HG03354 (cell line): ENCODE measurements around the gene FOXN1.
"Not testable (repeated sequence)": the region's sequence is repeated elsewhere in the genome, so short reads cannot be mapped to it uniquely, and the experiment has no call there.

Source experiments
- ATAC-seq: cut with Tn5 transposase; IDR thresholded peaks from one replicate; pipeline ENCODE4 v1.9.1; 2021; ENCODE audit warnings: mild to moderate bottlenecking; ENCODE audit not compliant: unreplicated experiment, poor library complexity, severe bottlenecking

The FOXN1 gene, protein sequence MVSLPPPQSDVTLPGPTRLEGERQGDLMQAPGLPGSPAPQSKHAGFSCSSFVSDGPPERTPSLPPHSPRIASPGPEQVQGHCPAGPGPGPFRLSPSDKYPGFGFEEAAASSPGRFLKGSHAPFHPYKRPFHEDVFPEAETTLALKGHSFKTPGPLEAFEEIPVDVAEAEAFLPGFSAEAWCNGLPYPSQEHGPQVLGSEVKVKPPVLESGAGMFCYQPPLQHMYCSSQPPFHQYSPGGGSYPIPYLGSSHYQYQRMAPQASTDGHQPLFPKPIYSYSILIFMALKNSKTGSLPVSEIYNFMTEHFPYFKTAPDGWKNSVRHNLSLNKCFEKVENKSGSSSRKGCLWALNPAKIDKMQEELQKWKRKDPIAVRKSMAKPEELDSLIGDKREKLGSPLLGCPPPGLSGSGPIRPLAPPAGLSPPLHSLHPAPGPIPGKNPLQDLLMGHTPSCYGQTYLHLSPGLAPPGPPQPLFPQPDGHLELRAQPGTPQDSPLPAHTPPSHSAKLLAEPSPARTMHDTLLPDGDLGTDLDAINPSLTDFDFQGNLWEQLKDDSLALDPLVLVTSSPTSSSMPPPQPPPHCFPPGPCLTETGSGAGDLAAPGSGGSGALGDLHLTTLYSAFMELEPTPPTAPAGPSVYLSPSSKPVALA

GRCh38 chr17:28505986-28506665 is at the start of gene FOXN1:
FOXN1 (plus strand) TSS chr17:28506348; CDS start chr17:28523970, 17,622 bp downstream.
- no peak for ATAC-seq

DNA sequence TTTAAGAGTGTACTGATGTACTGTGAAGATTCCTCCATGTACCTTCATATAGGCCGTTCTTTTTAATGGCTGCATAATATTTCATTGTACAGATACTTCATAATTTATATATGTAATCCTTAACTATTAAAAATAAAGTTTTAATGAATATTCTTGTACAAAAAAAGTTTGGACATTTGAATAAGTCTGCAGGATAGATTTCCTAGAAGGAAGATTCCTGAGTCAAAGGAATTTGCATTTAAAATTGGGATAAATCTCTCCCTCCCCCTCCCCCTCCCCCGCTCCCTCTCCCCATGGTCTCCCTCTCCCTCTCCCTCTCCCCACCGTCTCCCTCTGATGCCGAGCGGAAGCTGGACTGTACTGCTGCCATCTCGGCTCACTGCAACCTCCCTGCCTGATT is 48.3 kb upstream of the FOXN1 start:
- no peak for ATAC-seq

DNA sequence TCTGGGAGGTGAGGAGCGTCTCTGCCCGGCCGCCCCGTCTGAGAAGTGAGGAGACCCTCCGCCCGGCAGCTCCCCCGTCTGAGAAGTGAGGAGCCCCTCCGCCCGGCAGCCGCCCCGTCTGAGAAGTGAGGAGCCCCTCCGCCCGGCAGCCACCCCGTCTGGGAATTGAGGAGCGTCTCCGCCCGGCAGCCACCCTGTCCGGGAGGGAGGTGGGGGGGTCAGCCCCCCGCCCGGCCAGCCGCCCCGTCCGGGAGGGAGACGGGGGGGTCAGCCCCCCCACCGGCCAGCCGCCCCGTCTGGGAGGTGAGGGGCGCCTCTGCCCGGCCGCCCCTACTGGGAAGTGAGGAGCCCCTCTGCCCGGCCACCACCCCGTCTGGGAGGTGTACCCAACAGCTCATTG is 47.3 kb upstream of the FOXN1 start:
- ATAC-seq = not testable (repeated sequence)

- no peak for ATAC-seq
Observed at GRCh38 chr17:28460901-28461300, 45.2 kb upstream of the FOXN1 start.

GRCh38 chr17:28466001-28466400 is 40.1 kb upstream of the FOXN1 start:
- no peak for ATAC-seq

- ATAC-seq = no peak
Observed at GRCh38 chr17:28466521-28467048, 39.6 kb upstream of the FOXN1 start.

- ATAC-seq = no peak
Observed at GRCh38 chr17:28467456-28468025, 38.6 kb upstream of the FOXN1 start.

DNA sequence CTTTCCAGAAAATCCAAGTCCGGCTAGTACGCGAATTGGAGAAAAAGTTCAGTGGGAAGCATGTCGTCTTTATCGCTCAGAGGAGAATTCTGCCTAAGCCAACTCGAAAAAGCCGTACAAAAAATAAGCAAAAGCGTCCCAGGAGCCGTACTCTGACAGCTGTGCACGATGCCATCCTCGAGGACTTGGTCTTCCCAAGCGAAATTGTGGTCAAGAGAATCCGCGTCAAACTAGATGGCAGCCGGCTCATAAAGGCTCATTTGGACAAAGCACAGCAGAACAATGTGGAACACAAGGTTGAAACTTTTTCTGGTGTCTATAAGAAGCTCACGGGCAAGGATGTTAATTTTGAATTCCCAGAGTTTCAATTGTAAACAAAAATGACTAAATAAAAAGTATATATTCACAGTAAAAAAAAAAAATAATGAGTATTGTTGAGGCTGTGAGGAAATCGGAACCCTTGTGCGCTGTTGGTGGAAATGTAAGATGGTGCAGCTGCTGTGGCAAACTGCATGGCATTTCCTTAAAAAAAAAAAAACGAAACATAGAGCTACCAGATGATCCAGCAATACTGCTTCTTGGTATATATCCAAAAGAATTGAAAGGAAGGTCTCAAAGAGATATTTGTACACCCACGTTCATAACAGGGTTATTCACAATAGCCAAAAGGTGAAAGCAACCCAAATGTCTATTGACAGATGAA is 38.0 kb upstream of the FOXN1 start:
- ATAC-seq = not testable (repeated sequence)

DNA sequence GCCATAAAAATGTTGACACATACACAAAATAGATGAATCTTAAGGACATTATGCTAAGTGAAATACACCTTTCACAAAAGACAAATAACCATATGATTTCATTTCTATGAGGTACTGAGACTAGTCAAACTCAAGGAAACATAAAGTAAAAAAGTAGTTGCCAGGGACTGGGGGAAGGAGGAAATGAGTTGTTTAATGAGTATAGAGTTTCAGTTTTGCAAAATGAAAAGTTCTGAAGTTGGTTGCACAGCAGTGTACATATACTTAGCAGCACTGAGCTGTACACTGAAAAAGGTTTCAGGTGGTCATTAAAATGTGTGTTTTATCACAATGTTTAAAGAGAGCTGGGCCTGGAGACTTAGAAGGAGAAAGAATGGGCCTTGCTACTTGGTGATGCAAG is 37.4 kb upstream of the FOXN1 start:
- ATAC-seq = peak; percentile 51

DNA sequence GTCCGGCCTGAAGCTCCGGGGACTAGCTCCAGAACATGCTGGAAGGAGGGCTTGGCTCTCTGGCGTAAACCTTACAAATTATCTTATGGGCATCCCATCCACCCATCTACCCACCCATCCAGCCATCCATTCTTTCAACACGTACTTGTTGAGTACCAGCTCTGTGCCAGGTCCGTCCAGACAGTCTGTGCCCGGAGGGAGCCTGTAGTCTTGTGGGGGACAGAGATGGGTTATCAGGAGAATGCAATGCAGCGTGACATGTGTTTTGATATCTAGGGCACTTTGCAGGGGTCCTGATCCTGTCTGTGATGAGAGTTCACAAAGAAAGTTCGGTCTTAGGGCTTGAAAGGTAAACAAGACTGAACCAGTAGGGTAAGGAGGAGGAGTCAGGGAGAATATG is 36.8 kb upstream of the FOXN1 start:
- no peak for ATAC-seq

GRCh38 chr17:28470266-28470913 is 35.8 kb upstream of the FOXN1 start:
- ATAC-seq = no peak

DNA sequence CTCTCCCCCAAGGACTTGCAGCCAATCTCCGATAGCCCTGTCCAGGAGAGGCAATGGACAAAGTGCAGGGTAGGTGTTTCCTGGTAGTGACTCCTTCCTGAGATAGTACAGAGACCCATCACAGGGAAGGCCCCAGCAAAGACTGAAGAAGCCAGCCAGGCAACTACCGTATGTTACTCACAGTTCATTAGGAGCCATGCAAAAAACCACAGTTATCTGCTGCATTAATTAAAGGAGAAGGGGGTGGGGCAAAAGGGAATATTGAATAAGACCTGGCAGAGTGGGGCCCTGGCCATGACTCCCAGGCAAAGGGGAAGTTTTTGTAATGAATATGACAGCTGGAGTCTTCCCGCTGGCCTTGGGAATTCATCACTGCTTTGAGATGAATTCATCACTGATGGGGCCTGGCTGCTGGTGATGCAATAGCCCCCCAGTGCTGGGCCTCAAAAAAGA is 35.2 kb upstream of the FOXN1 start:
- no peak for ATAC-seq

GRCh38 chr17:28471531-28472342 is 34.4 kb upstream of the FOXN1 start:
- ATAC-seq = no peak

DNA sequence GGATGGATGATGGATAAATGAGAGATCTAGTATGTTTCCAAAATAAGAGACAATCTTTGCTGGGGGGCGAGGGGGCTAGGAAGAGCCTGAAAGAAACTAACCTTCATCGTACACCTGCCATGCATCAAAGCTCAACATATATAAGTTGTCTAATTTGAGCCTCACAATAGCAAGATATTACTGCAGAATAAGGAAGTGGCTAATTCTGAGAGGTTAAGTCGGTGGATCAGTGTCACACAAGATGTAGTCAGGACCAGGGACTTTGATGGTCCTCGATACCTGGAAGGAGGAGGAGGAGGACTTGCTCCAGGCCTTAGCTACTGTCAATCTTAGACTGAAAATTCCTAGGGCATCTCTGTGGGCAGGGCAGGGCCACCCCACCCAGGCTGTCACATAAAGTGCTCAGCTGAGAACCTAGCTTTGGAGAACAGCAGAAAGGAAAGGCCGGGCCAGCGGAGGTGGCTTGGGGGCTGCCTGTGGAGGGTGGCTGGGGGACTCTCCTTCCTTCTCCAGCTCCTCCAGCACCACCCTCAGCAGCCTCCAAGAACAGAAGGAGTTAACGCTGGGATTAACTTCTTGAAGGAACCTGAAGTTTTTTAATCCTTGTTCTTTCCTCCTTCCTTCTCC is 33.2 kb upstream of the FOXN1 start:
- ATAC-seq = no peak

- no peak for ATAC-seq
Observed at GRCh38 chr17:28473542-28473941, 32.6 kb upstream of the FOXN1 start, which contains the start of gene SLC13A2. SLC13A2 (plus strand) TSS chr17:28473644; CDS start chr17:28473713, 69 bp downstream.

DNA sequence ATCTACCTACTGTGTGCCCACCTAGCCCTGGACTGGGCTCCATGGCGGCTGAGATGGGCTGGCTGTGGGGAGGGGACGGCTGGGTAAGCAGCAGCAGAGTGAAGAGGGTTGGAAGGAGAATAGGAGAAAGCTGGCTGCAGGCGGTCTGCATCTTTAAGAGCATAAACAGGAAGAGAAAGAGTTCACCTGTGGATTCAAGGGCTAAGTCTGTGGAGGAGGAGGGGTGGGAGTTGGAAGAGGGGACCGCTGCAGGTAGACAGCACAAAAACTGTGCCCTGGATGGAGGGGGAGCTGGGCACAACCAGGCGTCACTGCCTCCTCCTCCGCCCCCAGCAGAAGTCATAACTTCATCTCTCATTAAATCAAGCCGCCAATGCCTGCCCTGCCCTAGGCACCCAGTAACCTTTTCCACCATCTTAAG is 32.0 kb upstream of the FOXN1 start:
- no peak for ATAC-seq

DNA sequence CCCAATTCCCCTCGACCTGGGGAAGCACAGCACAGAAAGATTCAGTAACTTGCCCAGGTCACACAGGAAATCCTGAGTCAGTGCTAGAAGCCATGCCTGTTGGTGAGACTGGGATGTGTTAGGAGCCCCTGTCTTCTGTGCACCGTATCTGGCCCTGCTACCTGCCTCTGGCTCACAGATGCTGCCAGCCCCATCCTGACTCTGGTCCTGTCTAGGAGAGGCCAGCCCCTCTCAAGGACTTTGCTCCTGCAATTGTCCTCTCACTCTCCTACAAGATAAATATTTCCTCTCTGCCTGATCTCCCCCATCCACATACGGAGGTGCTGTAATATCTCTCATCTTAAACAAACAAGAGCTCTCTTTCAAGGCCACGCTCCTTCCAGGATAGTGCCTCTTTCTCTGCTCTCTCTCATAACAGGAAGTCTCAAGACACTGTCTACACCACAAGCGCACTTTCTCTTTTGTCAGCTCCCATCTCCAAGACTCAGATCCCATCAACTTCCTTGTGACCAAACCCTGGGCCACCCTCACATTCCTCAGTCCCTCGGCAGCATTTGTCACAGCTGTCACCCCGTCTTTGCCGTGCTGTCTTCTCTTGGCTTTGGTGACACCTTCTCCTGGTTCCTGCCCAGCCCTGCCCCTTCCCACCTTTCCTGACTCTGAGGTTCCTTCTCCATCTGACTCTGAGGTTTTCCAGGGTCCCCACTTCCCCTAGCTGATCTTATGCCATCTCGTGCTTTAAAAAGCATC is 30.8 kb upstream of the FOXN1 start:
- ATAC-seq = no peak
